Activated B cell treated with CpG ODN at 0.5 μM for 24 hours (primary cell): ENCODE data around the gene SFRP2. TPM values are rescaled to one million over a fixed set of nuclear protein-coding genes. Genes with fewer than 3 reads are reported as not detected.

Experiments used
- ATAC-seq: fragments of 200-7000 bp; cut with Tn5 transposase; one replicate; pipeline ENCODE4 v1.10.0; 2021; ENCODE audit warnings: low read depth, mild to moderate bottlenecking, moderate library complexity
- CTCF ChIA-PET: fragments of 350-600 bp; sonication (Branson Sonifier 250); formaldehyde crosslinking; loops from one replicate; lab custom pipeline; 2021; ENCODE audit warnings: antibody characterized with exemption; lab: Charles Lee
- POLR2A ChIA-PET: fragments of 350-600 bp; sonication (Branson Sonifier 250); formaldehyde crosslinking; loops from one replicate; lab custom pipeline; 2021; ENCODE audit warnings: antibody characterized with exemption; lab: Charles Lee
- DNase-seq: peaks from one replicate; pipeline ENCODE4 v3.0.0; 2022
- H3K27ac Mint-ChIP-seq: one replicate; pipeline ENCODE4 v1.8.0; 2020; ENCODE audit warnings: mixed read lengths
- H3K27me3 Mint-ChIP-seq: one replicate; pipeline ENCODE4 v1.8.0; 2021; ENCODE audit warnings: mixed read lengths
- H3K36me3 Mint-ChIP-seq: one replicate; pipeline ENCODE4 v1.8.0; 2021; ENCODE audit warnings: low read depth, mixed read lengths
- H3K4me1 Mint-ChIP-seq: one replicate; pipeline ENCODE4 v1.8.0; 2021; ENCODE audit warnings: mixed read lengths
- H3K4me3 Mint-ChIP-seq: one replicate; pipeline ENCODE4 v1.8.0; 2020; ENCODE audit warnings: mild to moderate bottlenecking, mixed read lengths
- H3K9me3 Mint-ChIP-seq: one replicate; pipeline ENCODE4 v1.8.0; 2020; ENCODE audit warnings: mixed read lengths
- CTCF ChIP-seq: fragments of 200-600 bp; IDR thresholded peaks from one replicate; pipeline ENCODE4 v1.8.0; 2022; ENCODE audit warnings: antibody characterized with exemption, mild to moderate bottlenecking
- intact Hi-C: fragments of 100-400 bp; cut with micrococcal nuclease; formaldehyde crosslinking; loops from one replicate; pipeline ENCODE4 v1.15.1; 2024
- total RNA-seq: library from RNA; stranded (reverse); gene quantifications from 2 replicates; pipeline ENCODE4 v1.2.3, GENCODE V29; 2022

Gene SFRP2
- total RNA-seq, 1 donor from 2014 or later = not detected

GRCh38 chr4:153798901-153799693 is 10.2 kb upstream of the SFRP2 start:
- Mint-ChIP-seq H3K4me3 (no peak overlapping the region), H3K27ac (no peak overlapping the region), H3K4me1 (no peaks in the 10 kb centered on the region), H3K9me3 (no peaks in the 10 kb centered on the region), H3K36me3 (no peaks in the 10 kb centered on the region), H3K27me3 (peaks cover 45% of the 10 kb centered on the region)
- no peak for ATAC-seq
- intact Hi-C loops = no loop called here
- ChIA-PET CTCF (no interaction called here), POLR2A (no interaction called here)
- no peak for TF ChIP-seq CTCF
- no peak for DNase-seq

GRCh38 chr4:153798420-153798819 is 9.5 kb upstream of the SFRP2 start:
- Mint-ChIP-seq H3K27me3 (peaks cover 51% of the 10 kb centered on the region), H3K36me3 (no peaks in the 10 kb centered on the region), H3K4me1 (no peaks in the 10 kb centered on the region), H3K9me3 (no peaks in the 10 kb centered on the region), H3K27ac (no peak overlapping the region), H3K4me3 (no peak overlapping the region)
- DNase-seq = no peak
- ATAC-seq = no peak
- CTCF ChIA-PET = no interaction called here
- POLR2A ChIA-PET = no interaction called here
- no peak for TF ChIP-seq CTCF
- intact Hi-C loops = no loop called here

- ChIA-PET CTCF (no interaction called here), POLR2A (no interaction called here)
- no peak overlapping the region for H3K27ac Mint-ChIP-seq
- H3K4me3 Mint-ChIP-seq = no peak overlapping the region
- H3K36me3 Mint-ChIP-seq = no peaks in the 10 kb centered on the region
- ATAC-seq (no peak), DNase-seq (no peak)
- intact Hi-C loops = loop anchor here (5.0 kb wide), 1 partner anchor 698 kb away; the partner anchor contains the start of gene DCHS2
- no peak for TF ChIP-seq CTCF
- H3K27me3 Mint-ChIP-seq = peaks cover 72% of the 10 kb centered on the region
- peaks cover 35% of the 10 kb centered on the region for H3K4me1 Mint-ChIP-seq
- no peaks in the 10 kb centered on the region for H3K9me3 Mint-ChIP-seq
Measured at GRCh38 chr4:153794006-153794405, 5.1 kb upstream of the SFRP2 start.

- intact Hi-C loops = loop anchor here (5.0 kb wide), 1 partner anchor 700 kb away; the partner anchor contains the start of gene DCHS2
- peak overlapping the region; percentile 49 for H3K4me3 Mint-ChIP-seq
- no peaks in the 10 kb centered on the region for H3K9me3 Mint-ChIP-seq
- no peak for ATAC-seq
- no peak for TF ChIP-seq CTCF
- DNase-seq = no peak
- no peak overlapping the region for H3K27ac Mint-ChIP-seq
- no peaks in the 10 kb centered on the region for H3K36me3 Mint-ChIP-seq
- CTCF ChIA-PET = no interaction called here
- peaks cover 74% of the 10 kb centered on the region for H3K27me3 Mint-ChIP-seq
- POLR2A ChIA-PET = no interaction called here
- peaks cover 48% of the 10 kb centered on the region for H3K4me1 Mint-ChIP-seq
Measured at GRCh38 chr4:153792618-153793247, 3.9 kb upstream of the SFRP2 start.
